CD4-positive, alpha-beta memory T cell (primary cell): Measurements from ENCODE around the gene TMEM204. TPM values are rescaled to one million over a fixed set of nuclear protein-coding genes. Genes with fewer than 3 reads are reported as not detected.

ENCODE experiments used
- CTCF ChIA-PET: fragments of 350-600 bp; sonication (Branson Sonifier 250); formaldehyde crosslinking; loops from one replicate; lab custom pipeline; 2021; ENCODE audit warnings: inconsistent platforms; ENCODE audit not compliant: partially characterized antibody; lab: Charles Lee
- POLR2A ChIA-PET: fragments of 350-600 bp; sonication (Branson Sonifier 250); formaldehyde crosslinking; loops from one replicate; lab custom pipeline; 2021; ENCODE audit not compliant: partially characterized antibody; lab: Charles Lee
- DNase-seq, 5 donors: peaks; one replicate each; pipeline versions ENCODE4 v3.0.0 to v3.0.0-alpha.2; 2020 to 2022; ENCODE audit warnings: mixed read lengths in 1 of 5
- H3K27ac ChIP-seq: one replicate; pipeline ENCODE4 v1.7.0; 2013; ENCODE audit warnings: low read depth, low read length
- H3K27me3 ChIP-seq: 2 replicates; pipeline ENCODE4 v1.7.0; 2013; ENCODE audit warnings: mild to moderate bottlenecking, low read length, moderate library complexity; ENCODE audit not compliant: insufficient read depth
- H3K36me3 ChIP-seq: 2 replicates; pipeline ENCODE4 v1.7.0; 2013; ENCODE audit warnings: mild to moderate bottlenecking, low read length, moderate library complexity; ENCODE audit not compliant: insufficient read depth
- H3K4me1 ChIP-seq: 2 replicates; pipeline ENCODE4 v1.7.0; 2013; ENCODE audit warnings: mild to moderate bottlenecking, low read length, moderate library complexity; ENCODE audit not compliant: insufficient read depth
- H3K4me3 ChIP-seq, 2 donors: one replicate each; pipeline ENCODE4 v1.7.0; 2013; ENCODE audit warnings: low read length in 2 of 2, mild to moderate bottlenecking in 1 of 2
- H3K9me3 ChIP-seq, 2 donors: one replicate each; pipeline ENCODE4 v1.7.0; 2013; ENCODE audit warnings: low read length in 2 of 2, control low read depth in 1 of 2; ENCODE audit not compliant: control insufficient read depth in 1 of 2
- H3K27ac Mint-ChIP-seq, 7 donors: one replicate each; pipeline ENCODE4 v1.8.0; 2020 to 2021; ENCODE audit warnings: mixed read lengths in 7 of 7, mild to moderate bottlenecking in 6 of 7, inconsistent platforms in 3 of 7, moderate library complexity in 3 of 7
- H3K27me3 Mint-ChIP-seq, 2 donors: one replicate each; pipeline ENCODE4 v1.8.0; 2020 to 2021; ENCODE audit warnings: mixed read lengths in 2 of 2
- H3K36me3 Mint-ChIP-seq, 2 donors: one replicate each; pipeline ENCODE4 v1.8.0; 2020 to 2021; ENCODE audit warnings: mixed read lengths in 2 of 2, inconsistent platforms in 1 of 2, mild to moderate bottlenecking in 1 of 2
- H3K4me1 Mint-ChIP-seq, 4 donors: one replicate each; pipeline ENCODE4 v1.8.0; 2020 to 2021; ENCODE audit warnings: mixed read lengths in 4 of 4, mild to moderate bottlenecking in 1 of 4
- H3K4me3 Mint-ChIP-seq, 8 donors: one replicate each; pipeline ENCODE4 v1.8.0; 2020 to 2021; ENCODE audit warnings: mixed read lengths in 8 of 8, mild to moderate bottlenecking in 7 of 8, moderate library complexity in 6 of 8, inconsistent platforms in 3 of 8
- H3K9me3 Mint-ChIP-seq, 8 donors: one replicate each; pipeline ENCODE4 v1.8.0; 2020 to 2021; ENCODE audit warnings: mixed read lengths in 8 of 8, mild to moderate bottlenecking in 5 of 8, inconsistent platforms in 3 of 8, moderate library complexity in 1 of 8
- intact Hi-C: fragments of 100-400 bp; cut with micrococcal nuclease; formaldehyde crosslinking; loops from one replicate; pipeline ENCODE4 v1.15.1; 2023
- polyA plus RNA-seq, 2 donors: library from polyadenylated mRNA; unstranded; fragments of 300-500 nt; fragmentation: Illumina TruSeq; gene quantifications; one replicate each; pipeline ENCODE4 v1.2.3, GENCODE V29; 2021
- total RNA-seq, 2 experiments: library from RNA; stranded (reverse); gene quantifications; one replicate each; pipeline ENCODE4 v1.2.3, GENCODE V29; 2021

The TMEM204 gene
- total and polyA plus RNA-seq, 4 experiments from 2014 or later = 95.9 to 125 (median 111) TPM

GRCh38 chr16:1534021-1535020, 855 bp downstream of the TMEM204 start:
- intact Hi-C loops = loop anchor here (2.0 to 5.0 kb wide), 4 partner anchors 42 to 112 kb away; partner anchors contain the start of genes CLCN7, CRAMP1, IFT140 and TELO2
- POLR2A ChIA-PET = interaction anchor here (0.7 to 5.3 kb wide), 26 partner anchors 8 to 746 kb away, joined by 3 to 47 read pairs (median 5); partner anchors contain the start of genes CHTF18, CLCN7, CRAMP1 and IFT140
- Histone ChIP-seq H3K4me1 (peaks cover 50% of the 10 kb centered on the region), H3K36me3 (peaks cover 36% of the 10 kb centered on the region), H3K27ac (peak overlapping the region; percentile 73), H3K9me3 (no peaks in the 10 kb centered on the region), H3K27me3 (no peaks in the 10 kb centered on the region), H3K4me3 (peak overlapping the region; percentile 82 to 96)
- CTCF ChIA-PET = no interaction called here
- peaks cover 25 to 56% (median 42%) of the 10 kb centered on the region in 4 donors for H3K4me1 Mint-ChIP-seq
- peaks cover 30 to 38% of the 10 kb centered on the region in 2 donors for H3K36me3 Mint-ChIP-seq
- H3K4me3 Mint-ChIP-seq = peak overlapping the region; percentile 94 to 100 (median 98)
- DNase-seq = peak in 1 of 5 donors; percentile 20
- H3K9me3 Mint-ChIP-seq = no peaks in the 10 kb centered on the region
- no peaks in the 10 kb centered on the region for H3K27me3 Mint-ChIP-seq
- peak overlapping the region; percentile 93 to 96 (median 94) for H3K27ac Mint-ChIP-seq

- POLR2A ChIA-PET = interaction anchor here (0.6 to 5.3 kb wide), 15 partner anchors 9 to 247 kb away, joined by 3 to 47 read pairs (median 6); partner anchors contain the start of genes IFT140, JPT2, MAPK8IP3 and NUBP2
- H3K4me1 Mint-ChIP-seq = peaks cover 25 to 58% (median 43%) of the 10 kb centered on the region in 4 donors
- H3K36me3 ChIP-seq = peaks cover 49% of the 10 kb centered on the region
Observed at GRCh38 chr16:1535391-1536291, 2.2 kb downstream of the TMEM204 start.

GRCh38 chr16:1536601-1537000, 3.1 kb downstream of the TMEM204 start:
- no peak overlapping the region for H3K4me3 ChIP-seq
- Mint-ChIP-seq H3K27me3 (no peaks in the 10 kb centered on the region), H3K36me3 (peaks cover 35 to 50% of the 10 kb centered on the region in 2 donors), H3K9me3 (no peaks in the 10 kb centered on the region), H3K4me3 (peak overlapping the region; percentile 89 to 100 (median 98)), H3K27ac (peak overlapping the region; percentile 19 to 94 (median 87)), H3K4me1 (peaks cover 25 to 67% (median 47%) of the 10 kb centered on the region in 4 donors)
- intact Hi-C loops = loop anchor here (5.0 kb wide), 2 partner anchors 76 to 114 kb away; partner anchors contain the start of genes CRAMP1, IFT140 and UQCC4
- no peak for DNase-seq
- H3K9me3 ChIP-seq = no peaks in the 10 kb centered on the region
- H3K36me3 ChIP-seq = peaks cover 52% of the 10 kb centered on the region
- CTCF ChIA-PET = interaction anchor here (1.5 kb wide), 1 partner anchor 11 kb away, joined by 3 read pairs; no protein-coding TSS in a partner anchor
- H3K4me1 ChIP-seq = peaks cover 63% of the 10 kb centered on the region
- no peaks in the 10 kb centered on the region for H3K27me3 ChIP-seq
- no peak overlapping the region for H3K27ac ChIP-seq
- POLR2A ChIA-PET = interaction anchor here (1.1 to 5.3 kb wide), 9 partner anchors 10 to 246 kb away, joined by 3 to 47 read pairs (median 7); partner anchors contain the start of genes IFT140, NUBP2, SPSB3 and UQCC4

More at GRCh38 chr16:1535391-1536291, 2.2 kb downstream of the TMEM204 start:
- intact Hi-C loops = loop anchor here (2.0 to 5.0 kb wide), 4 partner anchors 43 to 113 kb away; partner anchors contain the start of genes CLCN7, CRAMP1, IFT140 and TELO2
- no peaks in the 10 kb centered on the region for H3K9me3 ChIP-seq
- no peaks in the 10 kb centered on the region for H3K27me3 ChIP-seq
- H3K27ac ChIP-seq = peak overlapping the region; percentile 73
- CTCF ChIA-PET = interaction anchor here (0.6 kb wide), 1 partner anchor 119 kb away, joined by 5 read pairs; no protein-coding TSS in a partner anchor
- peaks cover 33 to 45% of the 10 kb centered on the region in 2 donors for H3K36me3 Mint-ChIP-seq
- H3K4me3 Mint-ChIP-seq = peak overlapping the region; percentile 94 to 100 (median 98)
- H3K9me3 Mint-ChIP-seq = no peaks in the 10 kb centered on the region
- DNase-seq = peak; percentile 42 to 56 (median 50)
- peak overlapping the region; percentile 92 to 96 (median 94) for H3K27ac Mint-ChIP-seq
- peaks cover 62% of the 10 kb centered on the region for H3K4me1 ChIP-seq
- H3K4me3 ChIP-seq = peak overlapping the region; percentile 82 to 96
- no peaks in the 10 kb centered on the region for H3K27me3 Mint-ChIP-seq

- Mint-ChIP-seq H3K27me3 (no peaks in the 10 kb centered on the region), H3K4me3 (peak overlapping the region; percentile 89 to 100 (median 96)), H3K9me3 (no peaks in the 10 kb centered on the region), H3K36me3 (peaks cover 35 to 56% of the 10 kb centered on the region in 2 donors), H3K27ac (peak overlapping the region; percentile 58 to 94 (median 87)), H3K4me1 (peaks cover 25 to 72% (median 51%) of the 10 kb centered on the region in 4 donors)
- POLR2A ChIA-PET = interaction anchor here (1.1 to 5.3 kb wide), 10 partner anchors 10 to 169 kb away, joined by 3 to 30 read pairs (median 8); partner anchors contain the start of genes MAPK8IP3, TELO2 and UQCC4
- intact Hi-C loops = loop anchor here (5.0 kb wide), 2 partner anchors 75 to 115 kb away; partner anchors contain the start of genes CRAMP1, IFT140 and UQCC4
- Histone ChIP-seq H3K4me1 (peaks cover 67% of the 10 kb centered on the region), H3K27me3 (no peaks in the 10 kb centered on the region), H3K36me3 (peaks cover 52% of the 10 kb centered on the region), H3K9me3 (no peaks in the 10 kb centered on the region), H3K27ac (peak overlapping the region; percentile 46), H3K4me3 (no peak overlapping the region)
- no peak for DNase-seq
- CTCF ChIA-PET = interaction anchor here (0.6 to 2.2 kb wide), 4 partner anchors 11 to 86 kb away, joined by 3 to 5 read pairs (median 5); partner anchors contain the start of gene TELO2
Observed at GRCh38 chr16:1537138-1537577, 3.7 kb downstream of the TMEM204 start.

GRCh38 chr16:1537763-1538289, 4.4 kb downstream of the TMEM204 start:
- Histone ChIP-seq H3K9me3 (no peaks in the 10 kb centered on the region), H3K36me3 (peaks cover 52% of the 10 kb centered on the region), H3K27ac (peak overlapping the region; percentile 46), H3K27me3 (no peaks in the 10 kb centered on the region), H3K4me3 (no peak overlapping the region), H3K4me1 (peaks cover 67% of the 10 kb centered on the region)
- H3K36me3 Mint-ChIP-seq = peaks cover 35 to 63% of the 10 kb centered on the region in 2 donors
- H3K27ac Mint-ChIP-seq = peak overlapping the region; percentile 58 to 94 (median 84)
- peaks cover 31 to 79% (median 54%) of the 10 kb centered on the region in 4 donors for H3K4me1 Mint-ChIP-seq
- H3K27me3 Mint-ChIP-seq = no peaks in the 10 kb centered on the region
- peak in 2 of 5 donors; percentile 42 to 59 for DNase-seq
- CTCF ChIA-PET = interaction anchor here (0.6 to 2.2 kb wide), 8 partner anchors 10 to 402 kb away, joined by 3 to 5 read pairs (median 4); partner anchors contain the start of gene TELO2
- POLR2A ChIA-PET = interaction anchor here (0.5 to 5.3 kb wide), 13 partner anchors 9 to 168 kb away, joined by 3 to 30 read pairs (median 5); partner anchors contain the start of genes IFT140, JPT2, MAPK8IP3 and TELO2
- peak overlapping the region; percentile 71 to 100 (median 82) for H3K4me3 Mint-ChIP-seq
- no peaks in the 10 kb centered on the region for H3K9me3 Mint-ChIP-seq
- intact Hi-C loops = loop anchor here (5.0 kb wide), 2 partner anchors 74 to 116 kb away; partner anchors contain the start of genes CRAMP1, IFT140 and UQCC4
